ENCODE data around the gene LFNG. TPM values are rescaled to one million over a fixed set of nuclear protein-coding genes. Genes with fewer than 3 reads are reported as not detected.

The LFNG gene
- total RNA-seq, 1 donor from 2014 or later = 4.5 TPM

DNA sequence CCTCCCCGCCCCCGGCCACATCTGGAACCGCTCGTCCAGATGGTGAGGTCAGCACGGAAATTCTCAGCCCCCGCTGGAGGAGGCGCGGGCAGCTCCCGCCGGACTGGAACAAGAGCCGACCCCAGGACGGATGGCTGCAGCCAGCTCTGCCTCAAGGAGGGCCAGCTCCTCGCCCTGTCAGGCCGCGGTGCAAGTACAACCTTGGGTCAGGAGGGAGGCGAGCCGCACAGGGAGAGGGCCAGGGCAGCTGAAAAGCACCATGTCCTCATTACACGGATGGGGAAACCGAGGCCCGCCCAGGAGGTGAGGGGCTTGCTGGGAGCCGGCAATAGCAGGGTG, 39.5 kb upstream of the LFNG start:
- FAIRE-seq (no peak), DNase-seq (ENCODE audit: low read depth) (no peak)
- Histone ChIP-seq H3K36me3 (ENCODE audit: control insufficient read depth, insufficient read depth, low read length) (no peaks in the 10 kb centered on the region), H3K27me3 (ENCODE audit: control insufficient read depth, insufficient read depth, low read length) (peaks cover 14% of the 10 kb centered on the region), H3K4me3 (ENCODE audit: low read depth, low read length) (no peak overlapping the region)
- TF ChIP-seq, protein P1, sequence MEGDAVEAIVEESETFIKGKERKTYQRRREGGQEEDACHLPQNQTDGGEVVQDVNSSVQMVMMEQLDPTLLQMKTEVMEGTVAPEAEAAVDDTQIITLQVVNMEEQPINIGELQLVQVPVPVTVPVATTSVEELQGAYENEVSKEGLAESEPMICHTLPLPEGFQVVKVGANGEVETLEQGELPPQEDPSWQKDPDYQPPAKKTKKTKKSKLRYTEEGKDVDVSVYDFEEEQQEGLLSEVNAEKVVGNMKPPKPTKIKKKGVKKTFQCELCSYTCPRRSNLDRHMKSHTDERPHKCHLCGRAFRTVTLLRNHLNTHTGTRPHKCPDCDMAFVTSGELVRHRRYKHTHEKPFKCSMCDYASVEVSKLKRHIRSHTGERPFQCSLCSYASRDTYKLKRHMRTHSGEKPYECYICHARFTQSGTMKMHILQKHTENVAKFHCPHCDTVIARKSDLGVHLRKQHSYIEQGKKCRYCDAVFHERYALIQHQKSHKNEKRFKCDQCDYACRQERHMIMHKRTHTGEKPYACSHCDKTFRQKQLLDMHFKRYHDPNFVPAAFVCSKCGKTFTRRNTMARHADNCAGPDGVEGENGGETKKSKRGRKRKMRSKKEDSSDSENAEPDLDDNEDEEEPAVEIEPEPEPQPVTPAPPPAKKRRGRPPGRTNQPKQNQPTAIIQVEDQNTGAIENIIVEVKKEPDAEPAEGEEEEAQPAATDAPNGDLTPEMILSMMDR (IDR thresholded peaks at IDR 0.05; ENCODE audit: insufficient read depth, low read length, severe bottlenecking) = no peak

DNA sequence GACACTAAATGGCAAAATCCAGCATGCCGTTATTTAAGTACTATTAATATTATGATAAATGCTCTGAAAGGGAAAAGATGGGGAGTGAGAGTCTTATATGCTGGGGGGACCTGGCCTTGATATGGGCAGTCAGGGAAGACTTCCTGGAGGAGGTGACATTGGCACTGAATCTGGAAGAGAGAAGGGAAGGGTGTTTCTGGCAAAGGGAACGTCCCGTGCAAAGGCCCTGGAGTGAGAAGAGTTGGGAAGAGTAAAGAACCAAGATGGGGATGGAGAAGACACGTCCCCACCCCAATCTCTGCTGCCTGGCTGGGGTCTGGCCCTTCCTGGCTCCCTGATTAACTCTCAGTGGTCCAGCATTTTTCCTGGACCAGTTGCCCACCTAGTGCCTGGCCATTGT, 38.4 kb upstream of the LFNG start:
- FAIRE-seq (no peak), DNase-seq (ENCODE audit: low read depth) (no peak)
- no peak overlapping the region for H3K4me3 ChIP-seq (ENCODE audit: low read depth, low read length)
- H3K27me3 ChIP-seq (ENCODE audit: control insufficient read depth, insufficient read depth, low read length) = peaks cover 14% of the 10 kb centered on the region
- H3K36me3 ChIP-seq (ENCODE audit: control insufficient read depth, insufficient read depth, low read length) = no peaks in the 10 kb centered on the region
- TF ChIP-seq, protein P1 (IDR thresholded peaks at IDR 0.05; ENCODE audit: insufficient read depth, low read length, severe bottlenecking) = no peak

DNA sequence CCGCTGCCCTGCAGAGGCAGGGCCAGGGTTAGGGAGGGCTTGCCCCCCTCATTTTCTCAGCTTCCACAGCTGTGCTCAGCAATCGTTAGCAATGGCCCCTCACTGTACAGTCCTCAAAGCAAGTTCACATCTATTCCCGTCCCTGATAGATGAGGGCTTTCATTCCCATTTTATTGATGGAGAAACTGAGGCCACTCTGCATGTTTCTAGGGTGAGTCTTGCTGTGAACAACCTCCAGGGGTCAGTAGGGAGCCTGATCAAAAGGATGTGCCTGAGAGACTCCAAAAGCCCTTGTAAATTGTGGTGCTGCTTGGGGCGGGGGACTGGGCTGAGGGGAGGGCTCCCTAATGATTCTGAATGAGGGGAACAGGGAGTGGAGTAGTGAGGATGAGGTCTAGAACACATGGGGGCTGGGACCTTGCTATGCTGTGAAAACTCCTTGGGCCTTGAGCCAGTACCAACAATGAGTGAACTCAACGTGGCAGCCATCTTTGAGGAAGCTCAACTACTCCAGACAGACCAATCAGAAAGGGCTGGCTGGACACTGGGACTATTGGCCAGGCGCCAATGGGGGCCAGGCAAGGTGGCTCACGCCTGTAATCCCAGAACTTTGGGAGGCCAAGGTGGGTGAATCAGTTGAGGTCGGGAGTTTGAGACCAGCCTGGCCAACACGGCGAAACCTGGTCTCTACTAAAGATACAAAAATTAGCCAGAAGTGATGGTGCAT, 36.7 kb upstream of the LFNG start:
- H3K4me3 ChIP-seq (ENCODE audit: low read depth, low read length) = no peak overlapping the region
- FAIRE-seq (no peak), DNase-seq (ENCODE audit: low read depth) (no peak)
- peaks cover 17% of the 10 kb centered on the region for H3K27me3 ChIP-seq (ENCODE audit: control insufficient read depth, insufficient read depth, low read length)
- H3K36me3 ChIP-seq (ENCODE audit: control insufficient read depth, insufficient read depth, low read length) = no peaks in the 10 kb centered on the region
- TF ChIP-seq, protein P1 (IDR thresholded peaks at IDR 0.05; ENCODE audit: insufficient read depth, low read length, severe bottlenecking) = no peak

DNA sequence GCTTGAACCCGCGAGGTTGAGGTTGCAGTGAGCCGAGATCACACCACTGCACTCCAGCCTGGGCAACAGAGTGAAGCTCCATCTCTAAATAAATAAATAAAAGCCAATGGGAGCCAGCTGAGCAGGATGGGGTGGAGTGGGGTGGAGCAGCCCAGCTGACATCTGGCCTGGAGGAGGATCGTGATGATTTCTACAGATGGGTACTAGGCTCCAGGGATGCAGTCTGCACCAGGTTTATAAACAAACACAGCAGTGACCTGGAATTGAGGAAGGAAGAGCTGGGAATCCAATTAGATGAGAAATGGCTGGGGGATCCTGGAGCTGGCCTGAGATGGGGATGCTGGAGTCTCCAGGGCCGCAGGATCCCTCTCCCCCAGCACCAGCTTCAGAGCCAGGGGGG, 36.1 kb upstream of the LFNG start:
- FAIRE-seq (no peak), DNase-seq (ENCODE audit: low read depth) (no peak)
- no peak overlapping the region for H3K4me3 ChIP-seq (ENCODE audit: low read depth, low read length)
- TF ChIP-seq, protein P1 (IDR thresholded peaks at IDR 0.05; ENCODE audit: insufficient read depth, low read length, severe bottlenecking) = no peak
- H3K27me3 ChIP-seq (ENCODE audit: control insufficient read depth, insufficient read depth, low read length) = peaks cover 15% of the 10 kb centered on the region
- no peaks in the 10 kb centered on the region for H3K36me3 ChIP-seq (ENCODE audit: control insufficient read depth, insufficient read depth, low read length)

DNA sequence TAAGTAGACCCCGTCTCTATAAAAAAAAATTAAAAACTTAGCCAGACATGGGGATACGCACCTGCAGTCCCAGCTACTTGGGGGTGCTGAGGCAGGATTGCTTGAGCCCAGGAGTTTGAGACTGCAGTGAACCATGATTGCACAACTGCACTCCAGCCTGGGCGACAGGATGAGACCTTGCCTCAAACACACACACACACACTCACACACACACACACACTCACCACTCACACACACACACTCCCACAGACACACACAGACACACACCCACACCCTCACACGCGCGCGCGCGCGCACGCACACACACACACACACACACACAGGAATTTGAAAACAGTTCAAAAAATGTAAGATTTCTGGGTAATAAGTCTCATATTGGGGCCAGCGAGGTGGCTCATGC, 34.7 kb upstream of the LFNG start:
- TF ChIP-seq, protein P1 (IDR thresholded peaks at IDR 0.05; ENCODE audit: insufficient read depth, low read length, severe bottlenecking) = no peak
- no peak for DNase-seq (ENCODE audit: low read depth)
- FAIRE-seq = no peak

More for the DNA sequence above, 34.7 kb upstream of the LFNG start:
- Histone ChIP-seq H3K4me3 (ENCODE audit: low read depth, low read length) (no peak overlapping the region), H3K36me3 (ENCODE audit: control insufficient read depth, insufficient read depth, low read length) (no peaks in the 10 kb centered on the region), H3K27me3 (ENCODE audit: control insufficient read depth, insufficient read depth, low read length) (peaks cover 6% of the 10 kb centered on the region)

Data from bronchial epithelial cell (primary cell).